GM23338 (cell line): ENCODE results near the gene GRWD1. TPM values are rescaled to one million over a fixed set of nuclear protein-coding genes. Genes with fewer than 3 reads are reported as not detected.

Experiments used
- ATAC-seq: fragments of 200-7000 bp; cut with Tn5 transposase; 3 replicates; pipeline ENCODE4 v1.9.1; 2020
- DNase-seq: peaks from one replicate; pipeline ENCODE4 v3.0.0-alpha.2; 2015; ENCODE audit warnings: low spot score
- H2AFZ ChIP-seq: fragments of 200-600 bp; sonication (generic); 2 replicates; pipeline ENCODE4 v1.8.0; 2016; ENCODE audit warnings: antibody characterized with exemption, mild to moderate bottlenecking, moderate library complexity
- H3F3A ChIP-seq: fragments of 200-600 bp; sonication (generic); replicated peaks from 2 replicates; pipeline ENCODE4 v1.8.0; 2017; ENCODE audit warnings: antibody characterized with exemption, mixed run types, low read depth
- H3K27ac ChIP-seq: fragments of 200-600 bp; sonication (generic); 2 replicates; pipeline ENCODE4 v1.6.1; 2016; ENCODE audit warnings: low read depth
- H3K27me3 ChIP-seq: fragments of 200-600 bp; sonication (generic); 2 replicates; pipeline ENCODE4 v1.8.0; 2016; ENCODE audit warnings: mild to moderate bottlenecking, mixed run types, moderate library complexity; ENCODE audit not compliant: insufficient read depth
- H3K36me3 ChIP-seq: fragments of 200-600 bp; sonication (generic); 2 replicates; pipeline ENCODE4 v1.8.0; 2016; ENCODE audit warnings: mild to moderate bottlenecking; ENCODE audit not compliant: insufficient read depth
- H3K4me1 ChIP-seq: fragments of 200-600 bp; sonication (generic); 2 replicates; pipeline ENCODE4 v1.8.0; 2016; ENCODE audit warnings: mild to moderate bottlenecking, moderate library complexity; ENCODE audit not compliant: insufficient read depth
- H3K4me2 ChIP-seq: fragments of 200-600 bp; sonication (generic); 2 replicates; pipeline ENCODE4 v1.7.1; 2017; ENCODE audit warnings: mixed run types
- H3K4me3 ChIP-seq: fragments of 200-600 bp; sonication (generic); 2 replicates; pipeline ENCODE4 v1.6.1; 2016; ENCODE audit warnings: mixed run types
- H3K79me2 ChIP-seq: fragments of 200-600 bp; sonication (generic); replicated peaks from 2 replicates; pipeline ENCODE4 v1.8.0; 2017; ENCODE audit warnings: mild to moderate bottlenecking; ENCODE audit not compliant: insufficient read depth
- H3K9me2 ChIP-seq: fragments of 200-600 bp; sonication (generic); 2 replicates; pipeline ENCODE4 v1.8.0; 2017; ENCODE audit not compliant: insufficient read depth
- H4K20me1 ChIP-seq: fragments of 200-600 bp; sonication (generic); replicated peaks from 2 replicates; pipeline ENCODE4 v1.8.0; 2017; ENCODE audit warnings: mild to moderate bottlenecking; ENCODE audit not compliant: insufficient read depth
- H3K27ac Mint-ChIP-seq: 2 replicates; pipeline ENCODE4 v1.8.0; 2020; ENCODE audit warnings: inconsistent platforms, mild to moderate bottlenecking, moderate library complexity, mixed read lengths
- H3K27me3 Mint-ChIP-seq: 3 replicates; pipeline ENCODE4 v1.8.0; 2022; ENCODE audit warnings: low read depth, mild to moderate bottlenecking, moderate library complexity, mixed read lengths, inconsistent platforms; ENCODE audit not compliant: insufficient read depth, poor library complexity
- H3K36me3 Mint-ChIP-seq: 3 replicates; pipeline ENCODE4 v1.8.0; 2021; ENCODE audit warnings: low read depth, mild to moderate bottlenecking, inconsistent platforms, moderate library complexity, mixed read lengths
- H3K4me1 Mint-ChIP-seq: 3 replicates; pipeline ENCODE4 v1.8.0; 2020; ENCODE audit warnings: mild to moderate bottlenecking, inconsistent platforms, mixed read lengths
- H3K4me3 Mint-ChIP-seq: 3 replicates; pipeline ENCODE4 v1.8.0; 2021; ENCODE audit warnings: moderate library complexity, mild to moderate bottlenecking, inconsistent platforms, mixed read lengths
- H3K9me3 Mint-ChIP-seq: 3 replicates; pipeline ENCODE4 v1.8.0; 2020; ENCODE audit warnings: moderate library complexity, mild to moderate bottlenecking, inconsistent platforms, mixed read lengths
- CREB1 ChIP-seq: fragments of 250-450 bp; sonication (Bioruptor Pico); IDR thresholded peaks from 2 replicates; pipeline ENCODE4 v1.5.0; 2020; ENCODE audit warnings: low read depth, mild to moderate bottlenecking, moderate library complexity
- NANOG ChIP-seq: IDR thresholded peaks from 2 replicates; pipeline ENCODE4 v1.6.1; 2016; ENCODE audit warnings: antibody characterized with exemption, borderline replicate concordance
- POLR2AphosphoS5 ChIP-seq: IDR thresholded peaks from 2 replicates; pipeline ENCODE4 v1.6.1; 2016; ENCODE audit warnings: antibody characterized with exemption, low read depth
- STAT1 ChIP-seq: IDR thresholded peaks from one replicate; pipeline ENCODE4 v1.6.1; 2016; ENCODE audit warnings: antibody characterized with exemption; ENCODE audit not compliant: unreplicated experiment
- ZNF331 ChIP-seq: fragments of 250-450 bp; sonication (Bioruptor Pico); IDR thresholded peaks from 2 replicates; pipeline ENCODE4 v1.5.0; 2020; ENCODE audit warnings: low read depth, mild to moderate bottlenecking, moderate library complexity
- polyA plus RNA-seq: library from polyadenylated mRNA; unstranded; fragments of >200 nt; fragmentation: Nextera tagmentation; extraction: Ambion mirVana; gene quantifications from 2 replicates; pipeline ENCODE4 v1.2.1, GENCODE V29; 2016
- total RNA-seq: library from RNA; depleted of rRNA; stranded (reverse); fragments of >200 nt; shearing (Covaris generic); gene quantifications from 2 replicates; pipeline ENCODE4 v1.2.3, GENCODE V29; 2014
- TF ChIP-seq, protein P1 (sequence below), 2 experiments: fragments of 200-600 bp in 1 of 2; sonication (generic) in 1 of 2; conservative IDR thresholded peaks; 2 replicates each; pipeline versions ENCODE4 v1.5.1 to v1.6.1; 2016 to 2017; ENCODE audit warnings: antibody characterized with exemption in 2 of 2, low read depth in 2 of 2, mild to moderate bottlenecking in 2 of 2, moderate library complexity in 1 of 2
- TF ChIP-seq, protein P2 (sequence below): IDR thresholded peaks from one replicate; pipeline ENCODE4 v1.6.1; 2018; ENCODE audit warnings: antibody characterized with exemption; ENCODE audit not compliant: unreplicated experiment

The GRWD1 gene
- total and polyA plus RNA-seq, 2 experiments from 2014 or later: 23.2 to 58.0 TPM

DNA sequence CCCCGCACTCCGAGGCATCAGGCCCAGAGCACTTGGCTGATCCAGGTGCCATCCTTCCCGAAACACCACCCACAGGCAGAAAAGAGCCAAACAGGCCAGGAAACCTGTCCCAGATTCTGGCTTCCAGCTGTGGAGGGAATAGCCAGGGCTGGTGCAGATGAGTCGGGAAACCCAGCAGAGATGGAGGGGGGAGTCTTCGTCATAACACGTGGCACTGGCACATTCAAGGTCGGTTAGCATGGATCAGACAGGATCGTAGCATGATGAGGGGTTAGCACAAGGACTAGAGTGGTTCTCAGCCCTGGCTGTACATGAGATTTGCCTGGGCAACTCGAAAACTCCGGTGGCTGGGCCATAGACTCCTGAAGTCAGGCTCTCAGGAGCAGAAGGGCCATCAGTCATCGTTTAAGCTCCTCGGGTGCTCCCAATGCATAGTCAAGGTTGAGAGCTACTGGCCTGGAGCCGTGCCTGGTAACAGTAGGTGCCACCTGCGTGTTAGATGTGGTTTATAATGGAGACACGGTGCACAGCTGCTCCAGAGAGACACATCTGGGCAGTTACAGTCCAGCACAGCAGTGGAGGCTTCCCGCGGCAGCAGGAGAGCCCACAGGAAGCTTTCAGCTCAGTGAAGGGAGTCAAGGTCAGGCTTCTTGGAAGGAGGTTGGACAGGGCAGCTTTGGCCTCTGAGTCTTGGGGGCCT is 29.7 kb downstream of the GRWD1 start (continued):
- TF ChIP-seq, protein P1, sequence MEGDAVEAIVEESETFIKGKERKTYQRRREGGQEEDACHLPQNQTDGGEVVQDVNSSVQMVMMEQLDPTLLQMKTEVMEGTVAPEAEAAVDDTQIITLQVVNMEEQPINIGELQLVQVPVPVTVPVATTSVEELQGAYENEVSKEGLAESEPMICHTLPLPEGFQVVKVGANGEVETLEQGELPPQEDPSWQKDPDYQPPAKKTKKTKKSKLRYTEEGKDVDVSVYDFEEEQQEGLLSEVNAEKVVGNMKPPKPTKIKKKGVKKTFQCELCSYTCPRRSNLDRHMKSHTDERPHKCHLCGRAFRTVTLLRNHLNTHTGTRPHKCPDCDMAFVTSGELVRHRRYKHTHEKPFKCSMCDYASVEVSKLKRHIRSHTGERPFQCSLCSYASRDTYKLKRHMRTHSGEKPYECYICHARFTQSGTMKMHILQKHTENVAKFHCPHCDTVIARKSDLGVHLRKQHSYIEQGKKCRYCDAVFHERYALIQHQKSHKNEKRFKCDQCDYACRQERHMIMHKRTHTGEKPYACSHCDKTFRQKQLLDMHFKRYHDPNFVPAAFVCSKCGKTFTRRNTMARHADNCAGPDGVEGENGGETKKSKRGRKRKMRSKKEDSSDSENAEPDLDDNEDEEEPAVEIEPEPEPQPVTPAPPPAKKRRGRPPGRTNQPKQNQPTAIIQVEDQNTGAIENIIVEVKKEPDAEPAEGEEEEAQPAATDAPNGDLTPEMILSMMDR (conservative IDR thresholded peaks at IDR 0.05; ENCODE audit: low read depth in 2 of 2): no peak
- no peak for TF ChIP-seq ZNF331 (CRISPR knock-in tag)
- TF ChIP-seq, protein P2, sequence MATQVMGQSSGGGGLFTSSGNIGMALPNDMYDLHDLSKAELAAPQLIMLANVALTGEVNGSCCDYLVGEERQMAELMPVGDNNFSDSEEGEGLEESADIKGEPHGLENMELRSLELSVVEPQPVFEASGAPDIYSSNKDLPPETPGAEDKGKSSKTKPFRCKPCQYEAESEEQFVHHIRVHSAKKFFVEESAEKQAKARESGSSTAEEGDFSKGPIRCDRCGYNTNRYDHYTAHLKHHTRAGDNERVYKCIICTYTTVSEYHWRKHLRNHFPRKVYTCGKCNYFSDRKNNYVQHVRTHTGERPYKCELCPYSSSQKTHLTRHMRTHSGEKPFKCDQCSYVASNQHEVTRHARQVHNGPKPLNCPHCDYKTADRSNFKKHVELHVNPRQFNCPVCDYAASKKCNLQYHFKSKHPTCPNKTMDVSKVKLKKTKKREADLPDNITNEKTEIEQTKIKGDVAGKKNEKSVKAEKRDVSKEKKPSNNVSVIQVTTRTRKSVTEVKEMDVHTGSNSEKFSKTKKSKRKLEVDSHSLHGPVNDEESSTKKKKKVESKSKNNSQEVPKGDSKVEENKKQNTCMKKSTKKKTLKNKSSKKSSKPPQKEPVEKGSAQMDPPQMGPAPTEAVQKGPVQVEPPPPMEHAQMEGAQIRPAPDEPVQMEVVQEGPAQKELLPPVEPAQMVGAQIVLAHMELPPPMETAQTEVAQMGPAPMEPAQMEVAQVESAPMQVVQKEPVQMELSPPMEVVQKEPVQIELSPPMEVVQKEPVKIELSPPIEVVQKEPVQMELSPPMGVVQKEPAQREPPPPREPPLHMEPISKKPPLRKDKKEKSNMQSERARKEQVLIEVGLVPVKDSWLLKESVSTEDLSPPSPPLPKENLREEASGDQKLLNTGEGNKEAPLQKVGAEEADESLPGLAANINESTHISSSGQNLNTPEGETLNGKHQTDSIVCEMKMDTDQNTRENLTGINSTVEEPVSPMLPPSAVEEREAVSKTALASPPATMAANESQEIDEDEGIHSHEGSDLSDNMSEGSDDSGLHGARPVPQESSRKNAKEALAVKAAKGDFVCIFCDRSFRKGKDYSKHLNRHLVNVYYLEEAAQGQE: no peak
- TF ChIP-seq CREB1 (CRISPR knock-in tag): no peak
- TF ChIP-seq NANOG: no peak

DNA sequence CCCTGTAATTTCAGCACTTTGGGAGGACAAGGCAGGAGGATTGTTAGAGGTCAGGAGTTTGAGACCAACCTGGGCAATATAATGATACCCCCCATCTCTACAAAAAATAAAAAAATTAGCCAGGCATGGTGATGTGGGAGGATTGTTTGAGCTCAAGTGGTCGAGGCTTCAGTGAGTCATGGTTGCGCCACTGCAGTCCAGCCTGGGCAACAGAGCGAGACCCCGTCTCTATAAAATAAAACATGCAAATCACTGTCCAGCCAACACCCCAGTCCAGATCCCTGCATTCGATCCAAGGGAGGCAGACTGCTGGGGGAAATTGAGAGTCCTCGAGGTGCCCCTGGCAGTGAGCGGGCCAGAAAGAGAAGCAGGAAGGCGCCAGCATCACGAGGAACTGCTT is 30.4 kb downstream of the GRWD1 start:
- Histone ChIP-seq H4K20me1 (peaks cover 14% of the 10 kb centered on the region), H3F3A (peaks cover 29% of the 10 kb centered on the region), H3K36me3 (peaks cover 40% of the 10 kb centered on the region), H3K4me2 (no peak overlapping the region), H3K4me3 (no peak overlapping the region), H3K79me2 (no peaks in the 10 kb centered on the region), H3K4me1 (peaks cover 4% of the 10 kb centered on the region; the same call in 1 of the 2 replicates), H3K9me2 (no peaks in the 10 kb centered on the region), H3K27me3 (no peaks in the 10 kb centered on the region), H2AFZ (no peak overlapping the region), H3K27ac (0 out of 2 replicates have a peak overlapping the region, but pooled peaks have one; percentile 50)
- Mint-ChIP-seq H3K4me1 (peaks cover 13% of the 10 kb centered on the region), H3K27me3 (peaks cover 25% of the 10 kb centered on the region), H3K4me3 (no peak overlapping the region; the same call in 2 of the 3 replicates), H3K36me3 (peaks cover 68% of the 10 kb centered on the region), H3K9me3 (no peaks in the 10 kb centered on the region), H3K27ac (no peak overlapping the region)
- no peak for DNase-seq
- ATAC-seq: no peak
- TF ChIP-seq ZNF331 (CRISPR knock-in tag): no peak

DNA sequence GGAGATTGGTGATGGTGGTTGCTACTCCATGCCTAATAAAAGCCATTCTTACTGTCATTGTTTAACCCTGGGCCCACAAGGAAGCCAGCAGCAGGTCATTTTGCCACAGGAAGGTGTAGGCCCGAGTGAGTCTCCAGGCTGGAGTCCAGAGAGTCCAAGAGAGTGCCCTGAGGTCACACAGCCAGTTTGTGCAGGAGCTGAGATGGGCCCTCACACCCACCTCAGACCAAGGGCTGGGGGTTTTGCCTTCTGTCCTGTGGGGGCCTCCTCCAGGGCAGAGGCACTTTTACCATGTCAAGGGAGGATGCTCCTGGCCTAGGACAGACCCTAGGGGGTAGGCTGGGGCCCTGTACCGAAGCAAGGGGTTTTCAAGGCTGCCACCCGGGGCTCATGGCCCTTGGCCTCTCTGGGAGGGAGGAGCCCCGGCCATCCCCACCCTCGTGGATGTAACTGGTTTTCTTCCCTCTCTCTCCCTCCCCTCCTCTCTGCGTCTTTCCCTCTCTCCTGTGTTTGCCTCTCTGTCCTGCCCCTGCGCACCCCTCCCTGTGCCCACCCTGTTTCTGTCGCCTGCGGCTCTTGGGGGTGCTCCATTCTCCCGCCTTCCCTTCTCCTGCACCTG is 31.4 kb downstream of the GRWD1 start:
- H3K27me3 ChIP-seq: no peaks in the 10 kb centered on the region
- no peak overlapping the region for H3K27ac Mint-ChIP-seq
- no peaks in the 10 kb centered on the region for H3K79me2 ChIP-seq
- ATAC-seq: no peak
- peaks cover 12% of the 10 kb centered on the region; the same call in 1 of the 2 replicates for H3K4me1 ChIP-seq
- peaks cover 23% of the 10 kb centered on the region for H3K4me1 Mint-ChIP-seq
- H3K36me3 Mint-ChIP-seq: peaks cover 58% of the 10 kb centered on the region
- no peak overlapping the region for H3K4me3 ChIP-seq
- TF ChIP-seq, protein P1 (conservative IDR thresholded peaks at IDR 0.05; ENCODE audit: low read depth in 2 of 2): no peak
- TF ChIP-seq POLR2AphosphoS5 (no peak), STAT1 (no peak), NANOG (no peak)
- TF ChIP-seq, protein P2: no peak
- H3K27me3 Mint-ChIP-seq: peaks cover 34% of the 10 kb centered on the region
- H3K36me3 ChIP-seq: peaks cover 30% of the 10 kb centered on the region
- no peaks in the 10 kb centered on the region for H3K9me2 ChIP-seq
- H3K4me2 ChIP-seq: no peak overlapping the region
- no peak overlapping the region for H3K4me3 Mint-ChIP-seq
- H3F3A ChIP-seq: peaks cover 30% of the 10 kb centered on the region
- DNase-seq: no peak
- no peaks in the 10 kb centered on the region; the same call in 2 of the 3 replicates for H3K9me3 Mint-ChIP-seq
- H3K27ac ChIP-seq: no peak overlapping the region
- H4K20me1 ChIP-seq: peaks cover 5% of the 10 kb centered on the region; the same call in 1 of the 2 replicates
- H2AFZ ChIP-seq: no peak overlapping the region
